ENCODE results near the gene KANK2. TPM values are rescaled to one million over a fixed set of nuclear protein-coding genes. Genes with fewer than 3 reads are reported as not detected.

KANK2 gene
- total RNA-seq: 28.7 and 125 TPM in 2 replicates

DNA sequence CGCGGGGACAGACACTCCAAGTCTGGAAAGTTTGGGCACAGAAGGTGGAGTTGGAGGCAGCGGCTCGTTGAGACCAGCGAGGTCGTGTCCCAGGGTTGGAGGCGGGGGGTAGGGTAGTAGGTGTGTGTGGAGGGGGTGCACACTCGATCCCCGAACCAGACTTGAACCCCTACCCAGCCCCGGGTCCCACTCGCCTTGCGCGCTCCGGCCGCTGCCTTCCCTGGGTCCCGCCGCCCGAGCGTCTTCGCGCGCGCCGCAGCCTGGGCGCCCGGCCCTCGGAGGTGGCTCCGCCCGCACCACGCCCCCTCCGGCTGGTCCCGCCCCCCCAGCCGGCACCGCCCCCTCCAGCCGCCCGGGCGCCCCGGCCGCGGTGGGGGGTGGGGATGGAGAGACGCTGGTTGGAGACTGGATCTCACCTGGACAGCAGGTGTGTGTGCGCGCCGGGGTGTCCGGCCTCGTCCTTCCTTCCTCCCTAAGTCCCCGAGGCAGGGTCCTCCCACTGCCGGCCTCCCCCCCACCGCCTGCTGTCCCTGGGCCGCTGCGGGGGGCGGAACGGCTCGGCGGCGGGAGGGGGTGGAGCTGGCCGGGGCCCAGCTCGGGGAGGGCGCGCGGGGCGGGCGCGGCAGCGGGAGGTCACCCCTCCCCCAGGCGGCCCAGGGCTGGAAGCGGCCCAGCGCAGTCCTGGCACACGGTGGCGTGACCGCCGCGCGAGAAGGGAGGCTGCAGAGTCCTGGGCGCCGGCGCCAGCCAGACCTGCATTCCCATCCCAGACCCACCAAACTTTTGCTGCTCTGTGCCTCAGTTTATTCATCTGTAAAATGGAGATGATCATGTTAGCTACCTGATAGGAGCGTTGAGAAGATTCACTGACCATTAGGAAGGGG is at the start of gene KANK2:
KANK2 (minus strand) TSS at position 255 of the 884 bp plus-strand sequence. CDS start 3,034 bp downstream, outside the sequence.

DNA sequence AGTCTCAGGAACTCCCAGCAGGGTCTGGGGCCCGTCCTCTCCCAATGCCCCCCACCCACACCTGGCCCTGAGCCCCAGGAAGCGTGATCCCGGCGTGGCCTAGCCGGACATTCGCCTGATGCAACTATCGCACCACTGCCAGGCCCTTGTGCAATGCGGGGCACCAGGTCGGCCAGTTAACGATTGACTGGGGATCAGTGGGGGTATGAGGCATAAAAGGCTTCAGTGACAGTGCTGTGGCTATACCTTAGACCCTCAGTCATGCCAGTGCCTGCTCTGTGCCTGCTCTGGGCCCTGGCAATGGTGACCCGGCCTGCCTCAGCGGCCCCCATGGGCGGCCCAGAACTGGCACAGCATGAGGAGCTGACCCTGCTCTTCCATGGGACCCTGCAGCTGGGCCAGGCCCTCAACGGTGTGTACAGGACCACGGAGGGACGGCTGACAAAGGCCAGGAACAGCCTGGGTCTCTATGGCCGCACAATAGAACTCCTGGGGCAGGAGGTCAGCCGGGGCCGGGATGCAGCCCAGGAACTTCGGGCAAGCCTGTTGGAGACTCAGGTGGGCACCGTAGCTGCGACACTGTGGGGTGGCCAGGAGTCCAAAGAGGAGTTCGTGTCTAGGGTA is 42.1 kb upstream of the KANK2 start, which contains the start of gene ANGPTL8:
ANGPTL8 (plus strand) TSS at position 243 of the 624 bp plus-strand sequence; CDS start at position 262, 19 bp downstream.

DNA sequence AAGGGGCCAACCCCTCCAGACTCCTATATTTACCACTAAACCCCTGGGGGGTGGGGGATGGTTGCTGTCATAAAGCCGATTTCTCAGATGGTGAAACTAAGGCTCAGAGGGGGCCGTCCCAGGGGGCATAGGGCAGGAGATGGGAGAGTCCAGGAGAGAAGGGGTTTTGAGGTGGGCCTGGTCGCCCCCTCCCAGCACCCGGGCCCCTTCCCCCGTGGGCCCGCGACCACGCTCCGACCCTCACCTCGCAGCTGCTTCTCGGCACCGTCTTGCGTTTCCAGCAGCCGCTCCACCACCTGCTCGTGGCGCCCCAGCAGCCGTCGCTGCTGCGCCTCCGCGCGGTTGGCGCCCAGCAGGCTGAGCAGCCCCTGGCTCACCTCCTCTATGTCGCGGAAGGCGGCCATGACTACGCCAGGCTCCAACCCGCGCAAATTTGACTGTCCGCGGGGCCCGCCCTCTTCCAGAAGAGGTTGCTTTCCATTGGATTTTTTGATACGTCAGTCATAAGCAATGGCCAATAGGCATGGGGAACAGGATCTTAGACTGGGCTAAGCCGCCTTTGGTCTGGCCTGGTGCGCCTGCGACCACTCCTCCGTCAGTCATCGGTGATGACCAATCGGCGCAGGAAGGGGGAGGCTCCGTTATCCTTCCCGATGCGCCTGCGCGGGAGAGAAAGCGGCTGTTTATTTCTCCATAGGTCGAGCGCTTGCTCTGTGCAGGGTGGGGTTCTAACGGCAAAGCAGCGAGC is 41.8 kb downstream of the KANK2 start, which contains the start of gene SPC24:
SPC24 (minus strand) TSS at position 410 of the 748 bp plus-strand sequence; CDS start at position 404, 6 bp downstream.

Other genes starting within 250 kb of the KANK2 start
- gene SMARCA4, start 236.5 kb downstream of the KANK2 start, total RNA-seq: 45.3 and 158 TPM in 2 replicates
- 88.3 and 108 TPM in 2 replicates for gene LDLR, start 108.1 kb downstream of the KANK2 start, total RNA-seq
- gene SPC24, start 41.8 kb downstream of the KANK2 start, total RNA-seq: 45.8 and 63.1 TPM in 2 replicates
- not detected in 2 replicates for gene ANGPTL8, start 42.1 kb upstream of the KANK2 start, total RNA-seq
- gene DOCK6, start 65.0 kb upstream of the KANK2 start, total RNA-seq: 73.3 and 155 TPM in 2 replicates
- gene TSPAN16, start 98.6 kb upstream of the KANK2 start, total RNA-seq: not detected in 2 replicates
- 37.6 and 82.1 TPM in 2 replicates for gene RAB3D, start 142.1 kb upstream of the KANK2 start, total RNA-seq
- 64.3 and 79.8 TPM in 2 replicates for gene TMEM205, start 148.7 kb upstream of the KANK2 start, total RNA-seq
- gene CCDC159, start 149.0 kb upstream of the KANK2 start, total RNA-seq: 6.6 and 9.6 TPM in 2 replicates
- gene PLPPR2, start 157.9 kb upstream of the KANK2 start, total RNA-seq: 3.4 and 10.8 TPM in 2 replicates
- gene SWSAP1, start 177.1 kb upstream of the KANK2 start, total RNA-seq: 0.57 and 1.1 TPM in 2 replicates
- 5.7 and 5.8 TPM in 2 replicates for gene EPOR, start 186.8 kb upstream of the KANK2 start, total RNA-seq
- 0.16 and 2.9 TPM in 2 replicates for gene RGL3, start 221.8 kb upstream of the KANK2 start, total RNA-seq
- under 0.01 and 0.13 TPM in 2 replicates for gene ODAD3, start 237.6 kb upstream of the KANK2 start, total RNA-seq
- 102 and 189 TPM in 2 replicates for gene PRKCSH, start 238.1 kb upstream of the KANK2 start, total RNA-seq